GM21723 (cell line): Measurements from ENCODE around the gene RAB40B.

Source experiments
- ATAC-seq: cut with Tn5 transposase; IDR thresholded peaks from one replicate; pipeline ENCODE4 v1.9.1; 2021; ENCODE audit warnings: mild to moderate bottlenecking, moderate library complexity; ENCODE audit not compliant: unreplicated experiment

The RAB40B gene

DNA sequence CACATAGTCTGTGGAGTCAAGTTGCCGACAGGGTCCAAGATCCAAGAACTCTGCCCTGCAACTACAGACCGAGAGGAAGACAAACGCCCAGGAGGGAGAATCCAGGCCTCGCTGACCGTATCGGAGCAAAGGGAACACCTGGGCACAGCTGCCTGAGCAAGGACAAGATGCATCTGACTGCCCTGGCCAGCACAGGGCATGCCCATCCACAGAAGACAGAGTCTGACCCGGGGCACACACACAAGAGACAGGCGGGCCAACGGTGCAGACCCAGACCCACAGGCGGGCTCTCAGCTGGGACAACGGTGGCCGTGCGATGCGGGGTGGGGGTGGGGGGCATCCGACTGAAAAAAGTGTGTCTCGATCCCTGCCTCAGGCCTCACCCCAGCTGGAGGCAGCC lies 6.2 kb downstream of the RAB40B start:
- ATAC-seq = no peak

DNA sequence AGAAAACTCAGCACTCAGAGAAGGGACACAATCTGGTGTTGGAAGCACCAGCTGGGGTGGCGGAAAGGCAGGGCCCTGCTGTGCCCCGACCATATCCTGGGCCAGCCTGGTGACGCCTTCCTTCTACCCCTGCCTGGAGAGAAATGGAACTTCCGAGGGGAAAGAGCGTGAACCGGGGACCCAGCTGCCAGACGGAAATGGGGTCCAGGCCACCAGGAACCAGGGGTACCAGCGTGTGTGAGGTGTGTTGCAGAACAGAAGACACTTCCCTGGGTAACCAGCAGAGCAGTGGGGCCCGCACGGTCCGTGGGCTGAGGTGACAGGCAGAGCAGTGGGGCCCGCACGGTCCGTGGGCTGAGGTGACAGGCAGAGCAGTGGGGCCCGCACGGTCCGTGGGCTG lies 6.8 kb downstream of the RAB40B start:
- no peak for ATAC-seq

DNA sequence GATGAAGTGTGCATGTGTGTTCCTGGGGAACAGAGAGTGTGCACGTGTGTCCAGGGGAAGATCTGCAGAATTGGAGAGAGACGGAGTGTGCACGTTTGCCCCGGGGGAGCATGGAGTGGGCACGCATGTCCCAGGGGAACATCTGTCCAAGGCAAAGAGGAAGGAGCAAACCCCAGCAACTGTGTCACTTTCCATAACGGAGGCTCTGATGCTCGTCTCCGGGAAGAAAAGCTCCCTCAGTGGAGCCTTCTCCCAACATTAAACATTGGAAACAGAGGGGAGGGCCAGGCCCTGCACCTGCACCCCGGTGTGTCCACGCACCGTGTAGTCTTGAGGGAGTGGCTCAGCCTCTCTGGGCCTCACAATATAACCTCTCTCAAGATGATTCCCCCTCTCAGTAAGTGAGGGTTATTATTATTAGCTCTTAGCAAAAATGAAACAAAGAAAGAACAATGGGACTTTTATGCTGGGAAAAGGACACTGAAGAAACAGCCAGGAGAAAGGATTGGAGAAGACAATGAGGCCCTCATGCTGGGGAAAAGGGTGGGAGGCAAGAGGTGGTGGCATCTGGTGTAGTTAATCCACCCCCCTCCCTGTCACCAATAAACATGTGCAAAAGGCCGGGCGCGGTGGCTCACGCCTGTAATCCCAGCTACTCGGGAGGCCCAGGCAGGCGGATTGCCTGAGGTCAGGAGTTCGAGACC lies 7.6 kb downstream of the RAB40B start:
- ATAC-seq = no peak

DNA sequence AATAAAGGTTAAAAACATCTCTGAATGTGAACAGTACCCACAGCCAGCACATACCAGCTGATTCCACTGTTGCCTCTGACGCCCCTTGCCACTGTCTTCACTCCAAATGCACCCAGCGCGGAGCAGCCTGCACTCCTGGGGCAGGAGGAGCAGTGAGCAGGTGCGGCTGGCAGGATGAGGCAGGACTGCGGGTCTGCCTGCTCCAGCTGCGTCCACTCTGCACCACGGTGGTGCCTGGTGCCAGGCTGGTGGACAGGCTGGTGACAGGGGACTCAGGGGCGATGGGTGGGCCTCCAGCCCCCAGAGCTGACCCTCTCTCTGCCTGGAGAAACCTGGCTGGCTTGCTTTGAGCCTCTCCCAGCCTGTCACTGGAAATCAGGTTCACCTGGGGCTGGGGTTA lies 9.4 kb downstream of the RAB40B start:
- no peak for ATAC-seq

DNA sequence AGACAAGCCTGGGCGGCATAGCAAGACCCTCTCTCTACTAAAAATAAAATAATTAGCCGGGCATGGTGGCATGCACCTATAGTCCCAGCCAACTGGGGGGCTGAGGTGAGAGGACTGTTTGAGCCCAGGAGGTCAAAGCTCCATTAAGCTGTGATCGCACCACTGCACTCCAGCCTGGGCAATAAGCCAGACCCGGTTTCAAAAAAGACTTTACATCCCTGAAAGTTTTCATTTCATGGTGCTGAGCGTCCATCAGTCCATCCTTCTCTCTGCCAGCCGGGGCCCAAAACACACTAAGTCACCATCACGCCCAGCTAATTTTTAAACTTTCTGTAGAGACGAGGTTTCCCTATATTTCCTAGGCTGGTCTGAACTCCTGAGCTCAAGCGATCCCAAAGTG lies 10.6 kb downstream of the RAB40B start:
- ATAC-seq = no peak

DNA sequence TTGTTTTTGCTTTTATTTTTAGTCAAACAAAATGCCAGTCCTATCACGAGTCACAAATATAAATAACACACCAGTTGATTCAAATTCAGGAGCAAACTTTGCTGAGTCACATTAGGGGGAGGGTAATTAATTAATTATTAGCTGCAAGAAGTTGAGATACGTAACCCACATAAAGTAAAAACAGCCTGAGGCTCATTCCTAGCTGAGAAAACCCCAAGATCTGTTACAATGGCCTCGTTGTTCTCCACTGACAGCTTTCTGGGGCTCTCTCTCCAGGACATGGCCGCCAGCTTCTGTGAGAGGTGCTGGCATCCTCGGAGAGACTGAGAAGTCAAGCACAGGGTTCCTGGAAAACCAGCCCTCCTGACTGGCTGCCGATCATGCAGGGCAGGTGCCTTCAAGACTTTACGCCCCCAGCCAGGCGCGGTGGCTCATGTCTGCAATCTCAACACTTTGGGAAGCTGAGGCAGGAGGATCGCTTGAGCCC lies 11.1 kb downstream of the RAB40B start:
- no peak for ATAC-seq

DNA sequence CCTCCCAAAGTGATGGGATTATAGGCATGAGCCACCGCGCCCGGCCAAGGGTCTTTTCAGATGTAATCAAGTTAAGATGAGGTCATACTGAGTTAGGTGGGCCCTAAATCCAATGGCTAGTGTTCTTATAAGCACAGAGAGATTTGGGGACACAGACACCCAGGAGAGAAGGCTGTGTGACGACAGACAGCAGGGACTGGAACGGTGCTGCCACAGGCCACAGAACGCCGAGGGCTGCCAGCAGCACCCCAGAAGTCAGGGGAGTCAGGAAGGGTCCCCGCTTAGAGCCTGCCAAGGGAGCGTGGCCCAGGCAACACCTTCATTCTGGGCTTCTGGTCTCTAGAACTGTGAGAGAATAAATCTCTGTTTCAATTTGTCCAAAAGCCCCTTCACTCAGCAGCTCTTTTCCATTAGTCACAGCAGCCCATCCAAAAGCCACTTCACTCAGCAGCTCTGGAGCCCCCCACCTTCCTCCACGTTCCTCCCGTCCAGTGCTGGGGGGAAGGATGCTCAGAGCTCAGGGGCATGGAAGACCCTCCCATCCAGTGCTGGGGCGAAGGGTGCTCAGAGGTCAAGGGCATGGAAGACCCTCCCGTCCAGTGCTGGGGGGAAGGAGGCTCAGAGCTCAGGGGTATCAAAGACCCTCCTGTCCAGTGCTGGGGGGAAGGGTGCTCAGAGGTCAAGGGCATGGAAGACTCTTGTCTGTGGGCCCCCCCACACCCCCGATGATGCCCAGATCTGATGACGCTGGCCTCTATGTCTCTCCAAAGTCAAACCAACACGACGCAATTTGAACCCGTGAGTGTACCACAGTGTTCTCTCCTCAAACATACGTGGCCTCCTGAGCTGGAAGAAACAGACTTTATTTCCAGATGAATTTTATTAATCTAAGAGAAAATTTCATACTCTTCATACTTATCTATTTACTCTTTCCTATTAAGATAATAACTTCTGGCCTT lies 11.9 kb downstream of the RAB40B start:
- ATAC-seq = no peak

DNA sequence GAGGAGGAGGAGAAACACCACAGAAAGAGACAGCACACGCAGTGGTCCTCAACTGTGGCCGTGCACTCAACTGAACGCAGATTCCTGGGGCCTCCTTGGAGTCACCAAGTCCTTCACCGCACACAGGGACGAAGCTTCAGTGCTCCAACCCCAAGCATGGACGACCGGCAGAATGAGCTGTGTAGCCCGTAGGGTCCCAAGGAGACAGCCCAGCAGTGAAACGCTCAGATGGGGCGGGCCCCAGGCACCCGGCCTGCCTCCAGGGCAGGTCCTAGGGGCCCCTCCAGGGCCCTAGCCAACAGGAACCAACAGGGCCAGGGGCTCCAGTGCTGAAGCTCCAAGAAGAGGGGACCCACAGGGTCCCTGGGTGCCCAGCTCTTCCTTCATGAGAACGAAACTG lies 13.2 kb downstream of the RAB40B start:
- no peak for ATAC-seq

DNA sequence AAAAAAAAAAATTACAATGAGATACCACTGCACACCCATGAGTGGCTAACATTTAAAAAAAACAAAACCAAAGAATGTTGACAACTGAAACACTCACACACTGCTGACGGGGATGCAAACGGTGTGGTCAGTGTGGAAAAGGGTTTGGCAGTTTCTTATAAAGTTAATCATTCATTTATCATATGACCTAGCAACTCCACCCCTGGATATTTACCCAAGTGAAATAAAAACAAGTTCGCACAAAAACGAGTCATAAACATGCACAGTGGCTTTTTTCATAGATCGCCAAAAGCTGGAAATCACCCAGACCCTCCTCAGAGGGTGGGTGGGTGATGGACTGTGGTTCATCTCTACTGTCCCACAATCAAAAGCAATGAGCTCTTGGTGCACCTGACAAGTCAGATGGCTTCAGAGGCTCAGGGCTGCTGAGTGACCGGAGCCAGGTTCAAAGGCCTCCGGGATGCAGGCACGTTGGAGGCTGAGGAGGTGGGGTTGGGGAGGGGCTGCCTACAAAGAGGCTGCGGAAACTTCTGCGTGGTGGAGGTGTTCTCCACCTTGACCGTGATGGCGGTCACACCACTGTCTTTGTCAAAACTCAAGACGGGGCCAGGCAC lies 14.2 kb downstream of the RAB40B start:
- no peak for ATAC-seq

DNA sequence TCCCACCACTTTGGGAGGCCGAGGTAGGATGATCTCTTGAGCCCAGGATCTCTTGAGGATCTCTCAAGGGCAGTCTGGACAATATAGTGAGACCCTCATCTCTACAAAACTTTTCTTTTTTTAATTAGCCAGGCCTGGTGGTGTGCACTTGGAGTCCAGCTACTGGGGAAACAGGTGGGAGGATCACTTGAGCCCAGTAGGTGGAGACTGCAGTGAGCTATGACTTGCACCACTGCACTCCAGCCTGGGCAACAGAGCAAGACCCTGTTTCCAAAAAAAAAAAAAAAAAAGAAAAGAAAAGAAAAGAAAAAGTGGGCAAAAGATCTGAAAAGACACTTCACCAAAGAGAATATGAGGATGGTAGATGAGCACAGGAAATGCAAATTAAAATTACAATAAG lies 15.0 kb downstream of the RAB40B start:
- no peak for ATAC-seq

DNA sequence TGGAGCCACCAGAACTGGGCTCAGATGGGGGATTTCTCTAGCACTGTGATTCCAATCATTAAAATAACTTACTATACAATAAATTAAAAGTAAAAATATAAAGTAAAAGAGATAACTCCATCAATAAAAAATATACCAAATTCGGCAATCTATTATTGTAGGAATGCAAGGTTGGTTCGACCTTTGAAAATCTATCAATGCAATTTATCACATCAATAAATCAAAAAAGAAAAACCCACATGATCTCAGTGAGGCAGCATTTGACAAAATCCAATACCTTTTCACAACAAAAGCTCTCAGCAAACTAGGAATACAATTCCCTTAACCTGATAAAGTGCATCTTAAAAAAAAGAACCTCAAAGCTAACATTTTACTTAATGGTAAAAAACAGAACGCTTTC lies 17.0 kb downstream of the RAB40B start:
- ATAC-seq = no peak

DNA sequence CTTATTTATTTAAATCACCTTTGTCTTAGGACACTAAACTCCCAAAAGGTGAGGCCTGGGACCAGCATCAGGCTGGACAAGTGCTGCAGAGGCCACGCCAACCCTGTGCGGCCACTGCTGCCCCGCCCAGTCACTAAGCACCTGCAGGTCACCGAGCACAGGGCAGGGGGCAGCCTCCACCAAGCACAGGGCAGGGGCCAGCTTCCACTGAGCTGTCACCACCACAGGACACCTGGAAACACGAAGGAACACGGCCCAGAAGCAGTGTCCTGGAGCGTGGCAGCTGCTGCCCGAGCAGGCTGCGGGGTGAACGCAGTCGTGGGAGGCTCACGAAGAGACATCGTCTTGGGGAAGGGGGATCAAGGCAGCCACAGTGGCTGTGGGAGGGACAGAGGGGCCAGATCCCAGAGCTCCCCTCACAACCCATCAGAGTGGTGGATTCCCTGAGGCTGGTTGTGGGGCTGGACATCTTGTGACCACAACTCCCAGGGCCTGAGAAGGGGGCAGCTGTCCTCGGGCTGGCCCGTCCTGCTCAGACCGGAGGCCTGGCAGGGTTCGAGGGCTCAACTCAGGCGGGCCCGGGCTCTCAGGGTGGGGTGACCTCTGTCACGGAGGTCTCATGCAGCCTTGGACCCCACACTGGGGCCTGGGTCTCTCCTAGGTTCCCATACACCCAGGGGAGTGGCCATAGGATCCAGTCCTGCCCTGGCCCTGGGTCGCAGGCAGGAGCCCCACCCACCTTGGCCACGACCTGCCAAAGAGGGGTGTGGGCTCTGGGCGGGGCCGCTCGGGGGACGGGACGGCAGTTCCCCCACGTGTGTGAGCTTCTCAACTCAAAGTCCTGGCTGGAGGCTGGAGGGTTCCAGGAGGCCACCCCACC lies 18.7 kb downstream of the RAB40B start:
- ATAC-seq = no peak

DNA sequence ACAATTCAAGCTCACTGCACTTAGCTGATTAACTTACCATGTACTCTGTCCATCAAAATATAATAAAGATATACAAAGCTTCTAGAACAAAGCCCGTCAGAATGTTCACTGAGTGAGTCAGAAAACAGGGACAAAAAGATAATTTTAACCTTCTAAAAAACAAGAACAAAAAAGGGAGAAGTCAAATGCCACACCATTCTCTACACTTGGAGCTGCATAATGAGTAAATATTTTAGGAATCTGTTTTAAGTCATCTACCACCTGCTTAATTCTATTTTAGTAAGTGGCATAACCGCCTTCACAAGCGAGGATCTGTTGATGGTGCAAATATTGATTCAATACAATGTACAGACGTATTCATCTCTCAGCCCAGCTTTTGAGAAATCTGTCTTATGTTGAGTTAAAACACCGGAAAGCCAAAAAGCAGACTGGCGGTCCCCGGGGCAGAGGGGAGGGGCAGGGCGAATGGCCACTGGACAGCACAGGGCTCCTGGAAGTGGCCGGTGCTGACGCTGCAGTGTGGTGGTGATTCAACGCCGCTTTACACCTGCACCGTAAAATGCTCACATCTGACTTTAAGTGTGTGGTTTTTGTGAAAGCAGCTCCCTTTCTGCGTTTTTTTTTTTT lies 20.1 kb downstream of the RAB40B start:
- ATAC-seq = no peak

DNA sequence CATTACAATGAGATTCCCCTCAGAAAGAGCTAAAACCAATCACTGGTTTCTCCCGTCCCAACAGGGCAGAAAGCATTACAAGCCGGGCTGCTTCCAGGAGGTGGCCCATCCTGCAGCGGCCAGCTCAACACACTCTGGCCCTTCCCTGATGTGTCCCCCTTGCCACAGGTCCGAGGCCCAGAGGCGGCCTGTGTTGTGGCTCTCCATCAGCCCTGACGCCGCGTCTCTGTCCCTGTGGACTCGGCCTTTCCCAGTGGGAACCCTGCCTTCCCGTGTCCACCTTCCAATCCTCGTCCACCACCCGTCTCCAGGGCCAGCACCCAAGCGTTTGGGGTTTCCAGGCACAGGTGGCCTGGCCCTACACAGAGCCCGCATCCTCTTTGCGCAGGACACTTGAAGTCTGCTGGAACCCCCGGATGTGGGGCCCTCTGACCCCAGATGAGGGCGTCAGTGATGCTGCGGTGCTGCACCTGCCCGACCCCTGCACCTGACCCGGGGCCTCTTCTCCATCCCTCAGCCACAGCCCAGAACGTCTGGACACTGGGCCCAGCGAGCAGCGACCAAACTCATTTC lies 21.1 kb downstream of the RAB40B start:
- ATAC-seq = no peak

DNA sequence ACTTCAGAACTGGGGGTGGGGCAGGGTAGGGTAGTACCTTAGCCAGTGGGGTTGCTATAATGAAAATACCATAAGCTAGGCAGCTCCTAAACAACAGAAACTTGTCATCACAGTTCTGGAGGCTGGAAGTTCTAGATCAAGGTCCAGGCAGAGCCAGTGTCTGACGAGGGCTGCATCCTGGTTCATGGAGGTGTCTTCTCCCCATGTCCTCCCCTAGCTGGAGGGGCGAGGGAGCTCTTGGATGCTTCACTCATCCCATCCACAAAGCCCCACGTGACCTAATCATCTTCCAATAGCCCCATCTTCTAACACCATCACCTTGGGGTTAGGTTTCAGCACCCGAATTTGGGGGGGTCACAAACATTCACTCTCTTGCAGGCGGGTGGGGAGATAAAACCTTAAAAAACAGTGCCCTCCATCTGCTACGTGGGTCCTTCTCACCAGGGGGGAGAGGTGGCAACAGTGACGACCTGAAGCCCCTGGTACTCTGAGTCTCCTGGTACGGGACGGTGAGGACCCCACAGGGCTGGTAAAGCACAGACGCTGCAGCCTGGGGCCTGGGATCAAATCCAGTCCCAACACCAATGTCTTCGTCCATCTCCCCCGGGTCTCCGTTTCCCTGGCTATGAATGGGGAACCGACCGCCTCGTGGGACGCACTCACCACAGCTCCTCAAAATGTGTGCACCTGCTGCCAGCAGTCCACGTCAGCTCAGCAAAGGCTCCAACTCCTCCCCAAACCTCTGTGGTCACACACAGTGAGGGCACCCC lies 22.8 kb downstream of the RAB40B start:
- ATAC-seq = no peak

DNA sequence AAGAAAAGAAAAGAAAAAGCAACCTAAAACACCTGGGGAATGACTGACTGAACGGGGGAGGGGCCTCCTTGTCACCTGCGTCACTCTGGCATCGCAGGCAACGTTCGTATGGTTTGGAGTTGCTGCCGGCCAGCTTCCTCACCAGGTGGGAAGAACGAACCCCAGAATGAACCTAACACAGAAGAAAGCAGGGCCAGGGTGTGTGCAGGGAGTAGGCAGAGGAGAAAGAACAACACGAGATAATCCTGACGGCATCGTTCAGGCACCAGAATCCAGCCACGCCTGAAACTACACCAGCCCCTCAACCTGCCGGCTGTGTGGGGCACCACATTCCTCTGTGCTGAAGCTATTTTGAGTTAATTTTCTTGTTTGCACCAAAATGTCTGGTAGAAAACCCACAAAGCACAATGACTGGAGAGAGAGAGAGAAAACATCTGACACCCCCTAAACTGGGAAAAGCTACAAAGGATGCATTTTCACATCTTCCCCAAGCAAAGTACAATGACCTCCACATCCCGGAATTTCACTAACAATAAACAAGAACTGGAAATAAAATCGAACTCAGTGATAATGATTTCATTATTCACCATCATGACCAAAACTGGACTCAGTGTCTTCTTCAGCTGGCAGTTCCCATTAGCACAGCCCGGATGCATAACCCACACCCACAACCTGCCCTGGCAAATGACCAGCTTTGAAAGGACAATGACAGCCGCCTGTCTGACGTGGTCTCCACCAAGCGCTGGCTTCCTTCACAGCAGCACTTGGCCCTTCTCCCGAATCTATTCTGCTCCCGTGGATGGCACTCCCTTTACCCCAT lies 23.6 kb downstream of the RAB40B start:
- ATAC-seq = no peak

DNA sequence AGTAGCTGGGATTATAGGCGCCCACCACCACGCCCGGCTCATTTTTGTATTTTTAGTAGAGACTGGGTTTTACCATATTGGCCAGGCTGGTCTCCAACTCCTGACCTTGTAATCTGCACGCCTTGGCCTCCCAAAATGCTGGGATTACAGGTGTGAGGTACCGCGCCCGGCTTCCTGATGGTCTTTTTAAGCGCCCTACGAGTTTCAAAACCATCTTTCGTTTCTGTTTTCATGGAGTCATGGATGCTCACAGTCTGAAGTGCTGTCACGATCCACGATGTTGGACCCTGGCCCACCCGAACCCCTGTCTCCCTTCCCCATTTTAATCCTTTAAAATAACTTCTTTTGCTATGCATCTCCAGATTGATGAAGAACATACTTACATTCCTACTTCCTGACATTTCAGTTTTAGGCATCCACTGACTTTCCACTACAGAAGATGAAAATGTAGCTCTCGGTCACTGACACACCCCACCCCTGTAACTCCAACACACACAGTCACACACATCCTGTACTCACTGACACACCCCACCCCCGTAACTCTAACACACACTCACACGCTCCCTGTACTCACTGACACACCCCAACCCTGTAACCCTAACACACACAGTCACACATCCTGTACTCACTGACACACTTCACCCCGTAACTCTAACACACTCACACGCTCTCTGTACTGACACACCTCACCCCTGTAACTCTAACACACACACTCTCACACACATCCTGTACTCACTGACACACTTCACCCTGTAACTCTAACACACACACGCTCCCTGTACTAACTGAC lies 27.6 kb downstream of the RAB40B start:
- ATAC-seq = no peak
